ENCODE results near the gene CANT1. TPM values are rescaled to one million over a fixed set of nuclear protein-coding genes. Genes with fewer than 3 reads are reported as not detected.
A peak's percentile ranks its signal among the peaks of the same experiment; 100 is the strongest.

CANT1 gene
- total and polyA plus RNA-seq, 2 of the 13 experiments (the other 11 are each of a cell fraction or from before 2014, with no cell fraction given), result 34.1 to 42.1 TPM

- 0 out of 2 replicates have a peak, but pooled peaks have one; percentile 42 for TF ChIP-seq ZNF280D (CRISPR knock-in tag; IDR thresholded peaks at IDR 0.05)
- no peak for TF ChIP-seq MLXIP (CRISPR knock-in tag; IDR thresholded peaks at IDR 0.05; ENCODE audit: borderline replicate concordance)
- TF ChIP-seq ATM (IDR thresholded peaks at IDR 0.05; ENCODE audit: borderline replicate concordance), result no peak
- peak; percentile 72 for TF ChIP-seq CCDC6 (CRISPR knock-in tag; IDR thresholded peaks at IDR 0.05)
- no peak for TF ChIP-seq U2AF1 (optimal IDR thresholded peaks at IDR 0.05; ENCODE audit: low read depth, low read length)
- peak; percentile 86; the same call in 1 of the 2 replicates for TF ChIP-seq KDM5B (CRISPR knock-in tag; IDR thresholded peaks at IDR 0.05; ENCODE audit: borderline replicate concordance)
- TF ChIP-seq PAX8 (CRISPR knock-in tag; IDR thresholded peaks at IDR 0.05; ENCODE audit: borderline replicate concordance), result no peak
- TF ChIP-seq PREB (CRISPR knock-in tag; IDR thresholded peaks at IDR 0.05), result no peak
- peak; percentile 65; the same call in 1 of the 2 replicates for TF ChIP-seq THAP7 (CRISPR knock-in tag; IDR thresholded peaks at IDR 0.05)
- TF ChIP-seq ZFX (CRISPR knock-in tag; IDR thresholded peaks at IDR 0.05; ENCODE audit: low read depth), result peak; percentile 93
- TF ChIP-seq GABPB1 (CRISPR knock-in tag; IDR thresholded peaks at IDR 0.05), result peak; percentile 94
- peak; percentile 37; the same call in 1 of the 2 replicates for TF ChIP-seq MLX (CRISPR knock-in tag; IDR thresholded peaks at IDR 0.05)
- no peak for TF ChIP-seq SETDB1 (CRISPR knock-in tag; IDR thresholded peaks at IDR 0.05; ENCODE audit: borderline replicate concordance)
- peak; percentile 66; the same call in 1 of the 2 replicates for TF ChIP-seq HIVEP1 (CRISPR knock-in tag; IDR thresholded peaks at IDR 0.05)
- TF ChIP-seq ISL2 (CRISPR knock-in tag; IDR thresholded peaks at IDR 0.05), result peak; percentile 31; the same call in 1 of the 2 replicates
- TF ChIP-seq NCOA1 (CRISPR knock-in tag; IDR thresholded peaks at IDR 0.05), result no peak
- TF ChIP-seq ZMYM2 (CRISPR knock-in tag; IDR thresholded peaks at IDR 0.05), result no peak
- no peak for TF ChIP-seq CERS6 (CRISPR knock-in tag; IDR thresholded peaks at IDR 0.05)
- TF ChIP-seq ZFP36 (IDR thresholded peaks at IDR 0.05; ENCODE audit: borderline replicate concordance, low read depth, low read length, partially characterized antibody), result no peak
Observed at GRCh38 chr17:79009397-79010303, at the start of gene CANT1 (continued).
